GM12878 (cell line): Measurements from ENCODE around the gene NEU4. TPM values are rescaled to one million over a fixed set of nuclear protein-coding genes. Genes with fewer than 3 reads are reported as not detected.

Experiments used
- ATAC-seq: fragments of 200-7000 bp; cut with Tn5 transposase; 3 replicates; pipeline ENCODE4 v1.9.1; 2020; ENCODE audit warnings: mild to moderate bottlenecking, moderate library complexity
- BruUV-seq: library from RNA; stranded (reverse); fragments of 400-500 nt; replicated peaks from 2 replicates; lab custom pipeline; 2021; lab: Mats Ljungman, UMichigan
- CTCF ChIA-PET: fragments of 300-600 bp; sonication (Branson Sonifier 250); formaldehyde crosslinking; extraction: SDS; loops from one replicate; lab custom pipeline; 2021; ENCODE audit warnings: inconsistent platforms; lab: Yijun Ruan, JAX
- POLR2A ChIA-PET: fragments of 350-600 bp; formaldehyde crosslinking; extraction: SDS; loops from one replicate; lab custom pipeline; 2021; ENCODE audit warnings: inconsistent platforms; lab: Charles Lee
- RAD21 ChIA-PET: fragments of 300-600 bp; sonication (Branson Sonifier 250); formaldehyde crosslinking; loops from one replicate; lab custom pipeline; 2023; ENCODE audit warnings: antibody characterized with exemption; ENCODE audit not compliant: unreplicated experiment; lab: Charles Lee
- SMC1A ChIA-PET: fragments of 300-600 bp; sonication (Branson Sonifier 250); formaldehyde crosslinking; loops from one replicate; lab custom pipeline; 2023; ENCODE audit not compliant: unreplicated experiment, uncharacterized antibody; lab: Charles Lee
- DNase-seq: peaks from one replicate; pipeline ENCODE4 v3.0.0-alpha.2; 2011; ENCODE audit warnings: low read depth, low spot score
- FAIRE-seq: peaks from 3 replicates; lab custom pipeline; 2011; peaks lifted over from hg19 to GRCh38; lab: Jason Lieb, UNC
- H2AFZ ChIP-seq: 2 replicates; pipeline ENCODE4 v1.6.0; 2011; ENCODE audit warnings: low read depth, low read length, control low read depth; ENCODE audit not compliant: control insufficient read depth
- H3K27ac ChIP-seq: 2 replicates; pipeline ENCODE4 v1.5.1; 2011; ENCODE audit warnings: control low read depth; ENCODE audit not compliant: control insufficient read depth, insufficient read depth
- H3K27me3 ChIP-seq, 2 experiments: replicated peaks in 1 of 2; 2 replicates each; pipeline versions ENCODE4 v1.6.0 to v1.6.1; 2011; ENCODE audit warnings: low read length in 1 of 2; ENCODE audit not compliant: control insufficient read depth in 2 of 2, insufficient read depth in 2 of 2
- H3K36me3 ChIP-seq, 2 experiments: 2 replicates each; pipeline ENCODE4 v1.5.1; 2011; ENCODE audit warnings: low read length in 1 of 2; ENCODE audit not compliant: control insufficient read depth in 2 of 2, insufficient read depth in 2 of 2
- H3K4me1 ChIP-seq: 2 replicates; pipeline ENCODE4 v1.6.1; 2011; ENCODE audit warnings: mild to moderate bottlenecking, low read length, moderate library complexity, mixed read lengths; ENCODE audit not compliant: control insufficient read depth, insufficient read depth
- H3K4me2 ChIP-seq: 2 replicates; pipeline ENCODE4 v1.6.0; 2011; ENCODE audit warnings: control low read depth; ENCODE audit not compliant: control insufficient read depth, insufficient read depth
- H3K4me3 ChIP-seq: fragments of 200-600 bp; sonication (generic); 2 replicates; pipeline ENCODE4 v1.5.1; 2016
- H3K79me2 ChIP-seq: 2 replicates; pipeline ENCODE4 v1.6.0; 2011; ENCODE audit warnings: low read length; ENCODE audit not compliant: control insufficient read depth, insufficient read depth
- H3K9ac ChIP-seq: 2 replicates; pipeline ENCODE4 v1.8.0; 2011; ENCODE audit warnings: low read length, control low read depth, mixed read lengths; ENCODE audit not compliant: control insufficient read depth, insufficient read depth
- H3K9me3 ChIP-seq: replicated peaks from 3 replicates; pipeline ENCODE4 v1.5.1; 2011; ENCODE audit warnings: mild to moderate bottlenecking, low read length; ENCODE audit not compliant: control insufficient read depth, insufficient read depth
- H4K20me1 ChIP-seq: 2 replicates; pipeline ENCODE4 v1.6.0; 2011; ENCODE audit not compliant: control insufficient read depth, insufficient read depth
- ATF7 ChIP-seq: fragments of 450-650 bp; IDR thresholded peaks from 2 replicates; pipeline ENCODE4 v1.6.1; 2016; ENCODE audit warnings: low read depth, mild to moderate bottlenecking
- CEBPZ ChIP-seq: fragments of 150-350 bp; IDR thresholded peaks from 2 replicates; pipeline ENCODE4 v1.6.1; 2016; ENCODE audit warnings: low read depth, low read length
- E2F4 ChIP-seq: IDR thresholded peaks from 2 replicates; pipeline ENCODE4 v1.6.1; 2012; ENCODE audit warnings: low read depth, low read length, improper control_type of control experiment
- HCFC1 ChIP-seq: fragments of 150-350 bp; IDR thresholded peaks from 2 replicates; pipeline ENCODE4 v1.6.1; 2014; ENCODE audit warnings: low read length
- NFYA ChIP-seq: IDR thresholded peaks from 2 replicates; pipeline ENCODE4 v1.6.1; 2011; ENCODE audit warnings: low read depth, mild to moderate bottlenecking, low read length, improper control_type of control experiment, borderline replicate concordance
- PRDM15 ChIP-seq: fragments of 450-650 bp; formaldehyde crosslinking; IDR thresholded peaks from 2 replicates; pipeline ENCODE4 v1.4.0; 2020; ENCODE audit warnings: mild to moderate bottlenecking, moderate library complexity
- RB1 ChIP-seq: fragments of 450-650 bp; formaldehyde crosslinking; IDR thresholded peaks from 2 replicates; pipeline ENCODE4 v1.6.1; 2017; ENCODE audit warnings: mild to moderate bottlenecking, borderline replicate concordance
- SIX5 ChIP-seq: IDR thresholded peaks from 2 replicates; pipeline ENCODE4 v1.6.1; 2011; ENCODE audit warnings: mild to moderate bottlenecking, low read depth, low read length, moderate library complexity; ENCODE audit not compliant: severe bottlenecking
- STAT1 ChIP-seq: fragments of 450-650 bp; conservative IDR thresholded peaks from 2 replicates; pipeline ENCODE4 v1.6.1; 2014; ENCODE audit warnings: antibody characterized with exemption, mild to moderate bottlenecking
- TARDBP ChIP-seq: IDR thresholded peaks from 2 replicates; pipeline ENCODE4 v1.6.1; 2016; ENCODE audit warnings: borderline replicate concordance
- WGBS: methylation state at CpG from one replicate; pipeline ENCODE4 v1.1.6; 2016; ENCODE audit warnings: low lambda C conversion rate; ENCODE audit not compliant: insufficient replicate concordance, insufficient coverage; ENCODE audit errors: missing lambda C conversion rate; 5-methylcytosine and 5-hydroxymethylcytosine counted together
- in situ Hi-C: fragments of 300-500 bp; cut with MboI; formaldehyde crosslinking; loops from 9 replicates; pipeline ENCODE4 v1.14.3; 2018; ENCODE audit warnings: mixed read lengths
- intact Hi-C: fragments of 100-400 bp; cut with micrococcal nuclease; formaldehyde crosslinking; loops from one replicate; pipeline ENCODE4 v1.14.2; 2022; ENCODE audit not compliant: unreplicated experiment
- polyA plus RNA-seq, 11 experiments: library from polyadenylated mRNA; depleted of rRNA in 4 of 11; unstranded in 6 of 11; stranded (reverse) in 5 of 11; fragments of >200 nt; fragmentation: Nextera tagmentation in 4 of 11; fragmentation: Illumina TruSeq in 1 of 11; extraction: Ambion mirVana in 4 of 11; extraction: Trizol in 1 of 11; gene quantifications; 1 replicate in 1 of 11; 2 replicates in 10 of 11; pipeline versions ENCODE4 v1.2.1 to v1.2.3, GENCODE V29; 2011 to 2016; ENCODE audit warnings: inconsistent platforms in 2 of 11, missing spikeins in 2 of 11, low read depth in 1 of 11
- total RNA-seq, 4 experiments: library from RNA; depleted of rRNA in 3 of 4; stranded (reverse); fragments of >200 nt in 3 of 4; fragmentation: Illumina TruSeq in 1 of 4; extraction: Trizol in 1 of 4; gene quantifications; 2 replicates each; pipeline versions ENCODE4 v1.2.1 to v1.2.3, GENCODE V29; 2013 to 2021

The NEU4 gene
- total and polyA plus RNA-seq, 10 of the 15 experiments (the other 5 are each of a cell fraction or from before 2014, with no cell fraction given) = 0.01 to 0.28 (median 0.14) TPM; not detected in 5

- RAD21 ChIA-PET = no interaction called here
- Histone ChIP-seq H2AFZ (no peak overlapping the region), H3K27ac (no peak overlapping the region), H3K4me2 (no peak overlapping the region), H3K4me1 (peaks cover 3% of the 10 kb centered on the region; the same call in 1 of the 2 replicates)
- ATAC-seq (no peak), FAIRE-seq (no peak)
- TF ChIP-seq NFYA (no peak), STAT1 (no peak), CEBPZ (no peak), ATF7 (no peak), E2F4 (no peak), RB1 (no peak), PRDM15 (CRISPR knock-in tag) (no peak), SIX5 (no peak), TARDBP (no peak), HCFC1 (no peak)
- TF ChIP-seq, all 136 proteins: peak for 0
- no peaks in the 10 kb centered on the region for H3K9me3 ChIP-seq
- H3K4me3 ChIP-seq = no peak overlapping the region
- H3K79me2 ChIP-seq = peaks cover 4% of the 10 kb centered on the region
- no peak for DNase-seq
- ChIA-PET SMC1A (interaction anchor here (1.1 kb wide), 1 partner anchor 17 kb away, joined by 3 read pairs; no protein-coding TSS in a partner anchor), CTCF (no interaction called here), POLR2A (no interaction called here)
- BruUV-seq = no TSS peak
- in situ Hi-C loops (no loop called here), intact Hi-C loops (no loop called here)
- no peaks in the 10 kb centered on the region for H3K27me3 ChIP-seq
- no peaks in the 10 kb centered on the region for H4K20me1 ChIP-seq
- no peak overlapping the region for H3K9ac ChIP-seq
- no peaks in the 10 kb centered on the region for H3K36me3 ChIP-seq
- WGBS = 41% methylated on average over 26 of the region's 27 CpGs
Measured at GRCh38 chr2:241853651-241854341, 44.8 kb downstream of the NEU4 start.
